ENCODE measurements around the gene GALNT4. TPM values are rescaled to one million over a fixed set of nuclear protein-coding genes. Genes with fewer than 3 reads are reported as not detected.

Gene GALNT4
- total RNA-seq, 1 experiment from 2014 or later: 2.8 TPM

GRCh38 chr12:89525824-89526770 is 1.5 kb upstream of the GALNT4 start, which contains the start of gene POC1B (continued):
- TF ChIP-seq CBX3 (IDR thresholded peaks at IDR 0.05; ENCODE audit: low read depth) (peak; percentile 64; the same call in 1 of the 2 replicates), SRF (IDR thresholded peaks at IDR 0.05; ENCODE audit: low read depth) (peak; percentile 94), EZH2 (IDR thresholded peaks at IDR 0.05) (no peak), CEBPB (IDR thresholded peaks at IDR 0.05; ENCODE audit: low read depth) (no peak), SP1 (IDR thresholded peaks at IDR 0.05; ENCODE audit: low read depth) (peak; percentile 87), TCF7L2 (IDR thresholded peaks at IDR 0.05; ENCODE audit: borderline replicate concordance, extremely low read depth, insufficient read depth, insufficient read length) (peak; percentile 73)

- H3K79me2 ChIP-seq (ENCODE audit: insufficient read depth, low read length): peaks cover 18% of the 10 kb centered on the region
- H3K4me2 ChIP-seq (ENCODE audit: low read length): peak overlapping the region; percentile 85
- H3K36me3 ChIP-seq (ENCODE audit: control insufficient read depth in 1 of 2, insufficient read depth in 2 of 2, low read length in 2 of 2): peaks cover 0 to 2% of the 10 kb centered on the region in 2 experiments; a peak in 2 of 4 replicates
- ChIA-PET RAD21 (ENCODE audit: low non-redundant PET in 1 of 2, low total read pairs in 2 of 2, uncharacterized antibody in 2 of 2, unreplicated experiment in 2 of 2) (no interaction called here), POLR2A (interaction anchor here (1.6 kb wide), 1 partner anchor 173 kb away, joined by 5 read pairs; the partner anchor contains the start of gene DUSP6), CTCF (interaction anchor here (0.8 to 2.6 kb wide), 6 partner anchors 13 to 508 kb away, joined by 3 to 10 read pairs (median 6); no protein-coding TSS in a partner anchor)
- H2AFZ ChIP-seq (ENCODE audit: low read depth, low read length, poor library complexity, severe bottlenecking): no peak overlapping the region
- no peak for DNase-seq (ENCODE audit: low read depth, low spot score)
- H4K20me1 ChIP-seq (ENCODE audit: insufficient read depth): no peaks in the 10 kb centered on the region
- peaks cover 4 to 17% of the 10 kb centered on the region in 2 experiments; a peak in 3 of 4 replicates for H3K4me1 ChIP-seq (ENCODE audit: control insufficient read depth in 1 of 2, insufficient read depth in 2 of 2, low read length in 2 of 2)
- no TSS peak for BruUV-seq (replicated peaks)
- peak overlapping the region; percentile 81 to 86 for H3K4me3 ChIP-seq (replicated peaks in 1 of 2; ENCODE audit: low read depth in 1 of 2, low read length in 2 of 2)
- TF ChIP-seq SP1 (IDR thresholded peaks at IDR 0.05; ENCODE audit: low read depth): 0 out of 2 replicates have a peak, but pooled peaks have one; percentile 4
- TF ChIP-seq SIN3A (IDR thresholded peaks at IDR 0.05; ENCODE audit: low read depth): no peak
- no peak for TF ChIP-seq CTCF (IDR thresholded peaks at IDR 0.05 in 2 of 3, conservative IDR thresholded peaks at IDR 0.05 in 1 of 3; ENCODE audit: borderline replicate concordance in 1 of 3, insufficient read depth in 1 of 3, low read depth in 2 of 3, low read length in 2 of 3)
- TF ChIP-seq ZFX (IDR thresholded peaks at IDR 0.05): 0 out of 2 replicates have a peak, but pooled peaks have one; percentile 29
- TF ChIP-seq CEBPB (IDR thresholded peaks at IDR 0.05; ENCODE audit: low read depth): no peak
- TF ChIP-seq EZH2phosphoT487 (IDR thresholded peaks at IDR 0.05; ENCODE audit: borderline replicate concordance): no peak
- peak; percentile 76 for TF ChIP-seq MAX (IDR thresholded peaks at IDR 0.05)
- peak; percentile 92 for TF ChIP-seq TCF7L2 (IDR thresholded peaks at IDR 0.05; ENCODE audit: borderline replicate concordance, extremely low read depth, insufficient read depth, insufficient read length)
- no peak for TF ChIP-seq POLR2AphosphoS5 (IDR thresholded peaks at IDR 0.05; ENCODE audit: low read depth, low read length)
- TF ChIP-seq ELF1 (IDR thresholded peaks at IDR 0.05; ENCODE audit: borderline replicate concordance, low read depth): no peak
- peak overlapping the region; percentile 71 for H3K9ac ChIP-seq (ENCODE audit: low read length)
- H3K9me2 ChIP-seq (ENCODE audit: insufficient read depth): no peaks in the 10 kb centered on the region
- H3K27me3 ChIP-seq (ENCODE audit: insufficient read depth, low read length): no peaks in the 10 kb centered on the region
- H3K27ac ChIP-seq (ENCODE audit: low read depth, low read length): peak overlapping the region; percentile 72
- ATAC-seq: peak; percentile 48
- intact Hi-C loops (cut with micrococcal nuclease): loop anchor here (2.0 to 5.0 kb wide), 3 partner anchors 173 to 1413 kb away; partner anchors contain the start of gene DUSP6
- H3K9me3 ChIP-seq (ENCODE audit: control insufficient read depth in 1 of 2, insufficient read depth in 1 of 2, low read depth in 1 of 2, low read length in 2 of 2): no peaks in the 10 kb centered on the region
Observed at GRCh38 chr12:89525305-89525823, 768 bp upstream of the GALNT4 start.
